HG03442 (cell line): ENCODE data around the gene ARTN.

Experiments used
- ATAC-seq: cut with Tn5 transposase; IDR thresholded peaks from one replicate; pipeline ENCODE4 v1.9.1; 2021; ENCODE audit warnings: mild to moderate bottlenecking, moderate library complexity; ENCODE audit not compliant: unreplicated experiment

Gene ARTN, protein sequence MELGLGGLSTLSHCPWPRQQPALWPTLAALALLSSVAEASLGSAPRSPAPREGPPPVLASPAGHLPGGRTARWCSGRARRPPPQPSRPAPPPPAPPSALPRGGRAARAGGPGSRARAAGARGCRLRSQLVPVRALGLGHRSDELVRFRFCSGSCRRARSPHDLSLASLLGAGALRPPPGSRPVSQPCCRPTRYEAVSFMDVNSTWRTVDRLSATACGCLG

DNA sequence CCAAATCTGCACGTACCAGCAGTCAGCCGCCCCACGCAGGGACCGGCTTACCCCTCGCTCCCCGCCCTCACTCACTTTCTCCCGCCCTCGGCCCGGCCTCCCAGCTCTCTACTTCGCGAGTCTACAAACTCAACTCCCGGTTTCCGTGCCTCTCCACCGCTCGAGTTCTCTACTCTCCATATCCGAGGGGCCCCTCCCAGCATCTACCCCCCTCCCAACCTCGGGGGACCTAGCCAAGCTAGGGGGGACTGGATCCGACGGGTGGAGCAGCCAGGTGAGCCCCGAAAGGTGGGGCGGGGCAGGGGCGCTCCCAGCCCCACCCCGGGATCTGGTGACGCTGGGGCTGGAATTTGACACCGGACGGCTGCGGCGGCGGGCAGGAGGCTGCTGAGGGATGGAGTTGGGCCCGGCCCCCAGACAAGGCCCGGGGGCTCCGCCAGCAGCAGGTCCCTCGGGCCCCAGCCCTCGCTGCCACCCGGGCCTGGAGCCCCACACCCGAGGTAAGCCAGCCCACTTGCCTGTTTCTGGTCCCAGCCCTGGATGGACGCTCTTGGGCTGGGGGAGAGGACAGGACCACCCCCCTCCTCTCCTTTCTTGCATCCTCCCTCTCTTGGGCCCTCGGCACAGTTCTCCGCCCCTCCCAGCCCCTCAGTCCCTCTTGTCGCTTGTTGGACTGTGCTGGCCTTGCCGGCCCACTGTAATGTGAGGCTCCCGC is at the start of gene ARTN:
Gene ARTN, plus strand, starts transcription at position 416 of the 715 bp plus-strand sequence. CDS start 1,856 bp downstream, outside the sequence.
- ATAC-seq, result no peak

DNA sequence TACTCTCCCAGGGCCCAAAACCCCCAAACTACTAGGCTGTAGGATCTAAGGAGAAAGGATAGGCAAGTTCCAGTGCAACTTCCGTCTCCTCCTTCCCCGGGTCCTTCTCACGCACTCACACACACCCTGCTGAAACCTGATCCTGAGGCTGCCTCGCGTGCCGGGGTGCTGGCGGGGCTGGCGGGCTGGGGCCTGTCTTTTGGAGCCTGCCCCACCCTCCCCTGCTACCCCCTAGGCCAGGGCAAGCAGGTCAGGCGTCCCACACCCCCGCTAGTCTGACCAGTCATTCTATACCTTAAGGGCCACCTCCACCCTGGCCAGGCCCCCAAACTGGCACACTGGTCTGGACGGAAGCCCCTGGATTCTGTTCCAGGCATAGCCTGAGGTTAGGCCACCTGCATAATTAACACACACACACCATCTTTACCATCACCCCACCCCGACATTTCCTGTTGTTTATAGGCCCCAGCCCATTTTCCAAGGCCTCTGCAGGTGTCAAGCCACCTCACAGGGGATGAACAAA is 48.3 kb upstream of the ARTN start:
- ATAC-seq, result no peak

DNA sequence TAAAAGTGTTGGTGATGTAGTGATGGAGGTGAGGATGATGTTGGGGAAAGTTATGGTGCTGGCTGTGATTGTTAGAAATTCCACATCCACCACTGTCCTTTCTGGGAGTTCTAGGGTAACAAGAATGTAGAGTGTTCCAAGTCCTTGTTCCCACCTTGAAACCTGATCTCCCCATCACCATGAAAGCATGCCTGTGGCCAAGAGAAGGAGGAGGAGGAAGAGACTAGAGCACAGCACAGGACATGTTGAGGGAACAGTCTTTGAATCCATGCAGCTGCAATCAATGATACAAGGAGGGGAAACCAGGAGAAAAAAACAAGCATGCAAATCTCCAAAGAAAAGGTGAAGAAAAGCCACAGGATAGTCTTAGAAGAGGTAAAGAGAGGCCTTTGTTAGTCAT is 45.9 kb upstream of the ARTN start:
- no peak for ATAC-seq

DNA sequence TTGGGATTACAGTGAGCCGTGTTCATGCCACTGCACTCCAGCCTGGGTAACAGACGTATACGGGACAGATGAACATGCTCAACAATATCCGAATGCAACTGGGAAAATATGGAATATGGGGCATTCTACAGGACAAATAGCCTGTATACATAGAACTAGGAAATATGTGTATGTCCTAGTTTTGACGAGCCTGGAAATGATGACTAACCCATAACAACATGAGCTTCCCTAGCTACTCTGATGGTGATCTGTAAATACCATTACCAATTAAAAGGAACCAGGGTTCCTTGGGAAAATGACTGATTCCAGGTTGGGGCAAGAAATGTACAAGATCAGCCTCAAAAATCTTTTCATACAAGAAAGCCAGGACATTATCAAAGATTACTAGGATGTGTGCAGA is 42.8 kb upstream of the ARTN start:
- no peak for ATAC-seq

DNA sequence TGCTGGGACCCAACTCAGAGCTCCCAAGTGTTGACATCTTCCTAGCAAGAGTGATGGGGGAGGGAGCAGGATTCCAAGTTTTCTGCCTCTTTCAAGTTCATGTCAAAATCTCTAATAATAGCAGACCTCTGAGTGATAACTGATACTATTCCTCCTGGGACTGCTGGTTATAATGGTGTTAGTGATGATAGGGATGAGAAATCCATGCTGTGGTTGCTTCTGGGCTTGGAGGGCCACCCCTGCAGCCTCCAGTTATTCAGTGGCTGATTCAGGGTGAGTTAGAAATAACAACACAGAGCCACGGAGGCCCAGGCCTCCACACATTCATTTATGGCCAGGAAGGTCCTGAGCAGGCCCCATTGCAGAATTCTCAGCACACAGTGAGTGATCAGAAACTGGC is 40.6 kb upstream of the ARTN start:
- ATAC-seq, result no peak

DNA sequence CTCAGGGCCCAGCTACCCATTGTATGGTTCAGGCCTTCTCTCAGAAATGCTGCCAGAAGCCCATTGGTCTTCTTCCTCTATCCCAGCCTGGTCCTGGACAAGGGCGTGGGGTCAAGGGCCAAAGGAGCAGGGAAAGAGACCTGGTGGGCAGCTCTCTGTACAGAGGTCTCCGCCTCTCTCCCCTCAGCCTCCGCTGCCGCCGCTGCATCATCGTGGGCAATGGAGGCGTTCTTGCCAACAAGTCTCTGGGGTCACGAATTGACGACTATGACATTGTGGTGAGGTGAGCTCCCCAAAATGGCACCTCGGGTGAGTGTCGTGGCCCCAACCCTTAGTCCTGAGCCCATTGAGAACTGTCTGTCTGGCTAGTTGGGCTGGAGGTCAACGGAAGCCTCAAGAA is 34.6 kb upstream of the ARTN start:
- ATAC-seq, result no peak

DNA sequence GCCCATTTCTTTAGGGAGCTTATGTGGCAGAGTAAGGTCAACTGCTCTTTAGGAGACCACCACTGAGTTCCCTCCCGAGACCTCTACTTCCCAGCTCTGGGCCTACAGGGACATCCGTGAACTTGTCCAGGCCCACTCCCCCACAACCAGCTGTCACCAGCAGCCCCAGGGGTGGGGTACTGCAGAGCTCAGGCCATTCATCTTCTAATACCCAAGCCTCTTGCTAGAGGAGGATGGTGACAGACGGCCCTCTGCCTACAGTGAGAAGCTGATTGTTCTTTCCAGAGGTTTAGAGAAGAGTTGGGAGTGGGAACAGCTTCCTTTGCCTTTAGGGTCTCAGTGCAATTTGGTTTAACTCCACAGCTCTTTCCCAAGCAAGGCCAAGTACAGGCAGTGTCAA is 33.2 kb upstream of the ARTN start:
- ATAC-seq, result no peak

DNA sequence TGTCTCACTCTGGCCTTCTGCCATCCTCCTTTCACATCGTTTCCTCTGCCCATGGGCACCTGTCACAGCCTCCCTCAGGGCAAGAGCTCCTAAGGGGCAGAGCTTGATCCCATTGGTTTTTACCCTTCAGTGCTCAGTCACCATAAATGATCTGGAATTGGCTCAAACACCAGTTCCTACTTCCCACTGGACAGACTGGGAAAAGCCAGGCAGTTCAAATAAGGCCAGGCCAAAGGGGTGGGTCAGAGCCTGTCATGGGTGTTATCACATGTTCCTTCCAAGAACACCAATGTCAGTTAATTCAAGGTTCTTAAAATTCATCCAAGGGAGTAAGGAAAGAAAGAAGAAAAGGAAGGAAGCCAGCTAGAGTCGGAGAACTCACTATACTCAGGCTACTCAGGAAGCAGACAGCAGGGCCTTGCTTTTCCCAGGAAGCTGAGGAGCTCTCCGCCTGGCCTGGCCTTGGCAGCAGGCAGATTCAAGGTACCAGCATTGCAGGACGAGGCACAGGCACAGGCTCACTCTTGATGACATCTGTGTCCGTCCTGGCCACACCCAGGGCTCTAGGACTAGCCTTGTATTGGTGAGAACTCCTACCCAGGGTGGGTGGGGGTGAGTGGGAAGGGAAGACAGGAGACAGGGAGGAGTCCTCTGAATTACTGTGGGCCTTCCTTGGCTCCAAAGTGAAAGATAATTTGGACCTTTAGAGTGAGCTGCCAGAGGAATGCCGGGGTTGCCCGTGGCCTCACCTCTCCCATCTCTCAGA is 32.2 kb upstream of the ARTN start:
- no peak for ATAC-seq

DNA sequence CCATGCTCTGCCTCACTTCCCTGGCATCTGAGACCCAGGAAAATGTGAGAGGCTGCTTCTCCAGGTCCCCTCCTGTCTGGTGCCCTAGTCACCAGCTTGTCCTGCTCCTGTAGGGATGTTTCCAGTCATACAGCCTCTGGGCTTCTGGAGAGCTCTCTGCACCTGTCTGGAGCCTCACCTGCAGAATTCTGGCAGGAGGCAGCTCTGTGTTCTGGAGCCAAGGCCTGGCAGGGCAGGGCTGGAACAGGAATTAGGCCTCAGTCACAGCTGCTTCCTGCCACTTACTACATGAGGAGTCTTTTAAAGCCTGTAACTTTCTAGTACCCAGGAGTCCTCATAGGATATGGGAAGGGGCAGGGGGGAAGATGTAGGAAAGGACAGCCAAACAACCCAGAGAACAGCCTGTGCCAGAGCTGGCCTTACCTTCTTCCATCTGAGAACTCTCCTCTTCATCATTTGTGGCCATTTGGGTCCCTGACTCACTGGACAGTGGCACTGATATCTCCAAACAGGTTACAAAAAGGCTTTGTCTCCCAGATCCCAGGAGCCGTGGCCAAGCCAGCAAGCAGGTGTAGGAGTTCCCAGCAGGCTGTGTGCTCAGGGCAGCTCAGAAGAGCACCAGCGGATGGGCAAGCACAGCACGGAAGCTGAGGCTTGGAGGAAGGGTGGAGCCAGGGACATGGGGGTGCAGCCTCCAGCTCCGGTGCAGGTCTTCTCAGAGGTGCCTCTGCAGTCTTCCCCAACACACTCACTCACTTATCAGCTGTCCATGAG is 31.4 kb upstream of the ARTN start:
- ATAC-seq, result no peak

DNA sequence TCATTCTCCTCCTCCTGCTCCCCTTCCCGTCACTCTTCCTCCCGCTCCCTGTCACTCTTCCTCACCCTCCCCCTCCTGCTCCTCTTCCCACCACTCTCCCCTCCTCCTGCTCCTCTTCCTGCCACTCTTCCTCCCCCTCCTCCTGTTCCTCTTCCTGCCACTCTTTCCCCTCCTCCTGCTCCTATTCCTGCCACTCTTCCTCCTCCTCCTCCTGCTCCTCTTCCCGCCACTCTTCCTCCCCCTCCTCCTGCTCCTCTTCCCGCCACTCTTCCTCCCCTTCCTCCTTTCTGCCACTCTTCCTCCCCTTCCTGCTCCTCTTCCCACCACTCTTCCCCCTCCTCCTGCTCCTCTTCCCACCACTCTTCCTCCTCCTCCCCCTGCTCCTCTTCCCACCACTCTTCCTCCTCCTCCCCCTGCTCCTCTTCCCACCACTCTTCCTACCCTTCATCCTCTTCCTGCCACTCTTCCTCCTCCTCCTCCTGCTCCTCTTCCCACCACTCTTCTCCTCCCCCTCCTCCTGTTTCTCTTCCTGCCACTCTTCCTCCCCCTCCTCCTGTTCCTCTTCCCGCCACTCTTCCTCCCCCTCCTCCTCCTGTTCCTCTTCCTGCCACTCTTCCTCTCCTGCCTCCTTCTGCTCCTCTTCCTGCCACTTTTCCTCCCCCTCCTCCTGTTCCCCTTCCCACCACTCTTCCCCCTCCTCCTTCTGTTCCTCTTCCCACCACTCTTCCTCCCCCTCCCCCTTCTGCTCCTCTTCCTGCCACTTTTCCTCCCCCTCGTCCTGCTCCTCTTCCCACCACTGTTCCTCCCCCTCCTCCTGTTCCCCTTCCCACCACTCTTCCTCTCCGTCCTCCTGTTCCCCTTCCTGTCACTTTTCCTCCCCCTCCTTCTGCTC is 28.7 kb upstream of the ARTN start:
- ATAC-seq, result no peak

DNA sequence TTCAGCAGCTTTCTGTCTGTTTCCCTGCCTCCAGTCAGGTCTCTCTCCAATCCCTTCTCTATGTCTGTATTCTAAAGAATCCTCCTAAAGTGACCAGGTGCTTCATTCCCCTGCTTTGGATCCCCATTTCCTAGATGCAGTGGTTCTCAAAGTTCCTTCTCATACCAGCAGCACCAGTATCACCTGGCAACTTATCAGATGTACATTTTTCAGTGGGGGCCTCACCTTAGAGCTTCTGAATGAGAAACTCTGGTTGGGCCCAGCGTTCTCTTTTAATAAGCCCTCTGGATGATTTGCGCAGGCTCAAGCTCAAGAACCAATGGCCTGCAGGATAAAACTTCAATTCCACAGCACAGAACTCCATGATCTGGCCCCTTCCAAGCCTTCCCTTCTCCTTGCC is 25.4 kb upstream of the ARTN start:
- ATAC-seq, result no peak

DNA sequence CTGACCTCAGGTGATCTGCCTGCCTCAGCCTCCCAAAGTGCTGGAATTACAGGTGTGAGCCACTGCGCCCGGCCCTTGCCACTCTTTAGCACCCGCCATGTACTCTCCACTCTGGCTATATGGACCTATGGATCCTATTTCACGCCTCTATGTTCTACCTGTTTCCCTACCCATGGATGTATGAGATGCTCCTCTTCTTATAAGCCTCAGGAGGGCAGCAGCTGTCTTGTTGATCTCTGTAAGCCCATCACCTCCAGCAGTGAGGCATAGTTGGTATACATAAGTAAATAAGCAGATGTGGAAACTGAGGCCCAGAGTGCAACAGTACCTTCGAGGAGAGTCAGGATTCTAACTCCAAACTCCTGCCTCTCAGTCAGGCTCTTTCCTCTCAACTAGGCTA is 24.7 kb upstream of the ARTN start:
- ATAC-seq, result no peak

DNA sequence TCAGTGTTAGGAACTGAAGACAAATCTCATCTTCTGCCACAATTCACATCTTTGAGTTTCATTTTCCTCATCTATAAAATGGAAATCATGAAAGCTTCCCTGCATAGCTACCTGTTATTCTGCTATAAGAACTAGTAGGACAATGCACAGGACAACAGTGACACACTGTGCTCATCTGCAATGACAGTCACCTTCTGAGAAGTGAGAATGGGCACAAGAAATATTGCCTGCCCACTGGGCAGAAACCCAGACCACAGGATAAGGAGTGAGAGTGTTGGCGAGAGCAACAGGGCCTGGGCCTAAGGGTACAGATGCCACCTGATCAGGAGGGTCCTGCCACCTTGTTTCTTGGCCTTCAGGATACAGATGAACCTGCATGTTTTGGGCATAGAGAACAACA is 23.3 kb upstream of the ARTN start:
- ATAC-seq, result no peak

DNA sequence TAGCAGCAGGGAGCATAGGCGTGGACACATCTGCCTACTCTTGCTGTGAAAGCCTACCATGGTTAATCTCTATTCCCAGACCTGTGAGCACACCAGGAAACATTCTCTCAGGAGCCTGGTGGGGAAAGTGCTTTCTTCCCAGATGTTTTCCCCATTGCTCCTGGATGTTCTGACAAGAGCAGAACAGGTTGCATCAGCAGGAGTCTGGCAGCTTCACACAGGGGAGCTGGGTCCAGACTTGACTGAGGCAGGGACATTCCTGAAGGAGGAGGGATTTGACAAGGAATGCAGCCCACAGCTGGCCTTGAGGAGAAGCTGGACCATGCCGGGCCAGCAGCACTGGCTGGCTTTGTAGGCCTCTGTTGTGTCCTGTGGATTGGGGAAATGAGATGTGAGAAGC is 21.0 kb upstream of the ARTN start:
- ATAC-seq, result no peak

DNA sequence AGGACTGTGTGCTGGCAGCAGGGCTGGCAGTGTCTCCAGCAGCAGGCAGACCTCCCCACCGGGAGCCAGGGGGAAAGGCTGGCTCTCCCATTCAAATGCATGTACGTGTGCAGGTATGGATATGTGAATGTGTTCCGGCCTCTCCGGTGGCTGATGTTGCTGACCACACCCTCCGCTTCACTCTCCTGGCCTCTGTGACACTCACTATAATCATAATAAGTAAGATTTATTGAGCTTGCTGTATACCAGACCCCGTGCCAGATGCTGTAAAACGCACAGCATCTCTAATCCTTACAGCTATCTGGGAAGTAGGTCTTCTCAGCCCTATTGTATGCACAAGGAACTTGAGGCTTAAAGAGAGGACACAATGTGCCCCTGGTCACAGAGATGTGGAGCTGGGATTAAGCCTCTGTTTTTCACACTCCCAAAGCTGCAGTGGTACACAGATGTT is 20.5 kb upstream of the ARTN start:
- ATAC-seq, result no peak

DNA sequence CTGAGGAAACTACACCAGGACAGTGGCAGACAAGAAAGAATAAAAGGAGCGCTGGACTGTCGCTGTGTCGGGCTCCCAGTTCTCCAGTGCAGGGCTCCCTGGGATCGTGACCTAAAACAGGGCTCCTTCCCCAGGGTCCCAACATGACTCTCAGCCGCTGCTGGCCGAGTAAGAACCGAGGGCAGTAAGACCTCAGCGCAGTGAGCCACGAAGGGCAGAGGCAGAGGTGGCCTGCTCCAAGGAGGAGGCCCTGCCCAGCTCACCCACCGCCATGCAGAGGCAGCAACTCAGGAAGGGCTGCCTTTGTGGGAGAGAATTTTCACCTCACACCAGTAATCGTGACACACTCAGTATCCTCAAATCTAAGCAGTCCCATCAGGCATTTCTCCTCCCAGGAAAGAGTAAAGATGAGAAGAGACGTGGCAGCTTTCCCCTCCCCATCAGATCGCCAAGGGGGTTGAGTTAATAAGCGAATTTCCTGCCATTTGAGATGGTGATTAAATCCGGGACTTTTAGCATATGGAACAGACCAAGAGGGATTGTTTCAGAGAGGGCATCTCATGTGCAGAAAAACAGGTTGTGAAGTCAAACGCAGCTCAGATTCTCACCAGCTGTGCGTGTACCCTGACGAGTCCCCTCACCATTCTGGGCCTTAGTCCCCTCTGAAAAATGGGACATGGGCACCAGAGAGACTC is 19.8 kb upstream of the ARTN start:
- no peak for ATAC-seq

DNA sequence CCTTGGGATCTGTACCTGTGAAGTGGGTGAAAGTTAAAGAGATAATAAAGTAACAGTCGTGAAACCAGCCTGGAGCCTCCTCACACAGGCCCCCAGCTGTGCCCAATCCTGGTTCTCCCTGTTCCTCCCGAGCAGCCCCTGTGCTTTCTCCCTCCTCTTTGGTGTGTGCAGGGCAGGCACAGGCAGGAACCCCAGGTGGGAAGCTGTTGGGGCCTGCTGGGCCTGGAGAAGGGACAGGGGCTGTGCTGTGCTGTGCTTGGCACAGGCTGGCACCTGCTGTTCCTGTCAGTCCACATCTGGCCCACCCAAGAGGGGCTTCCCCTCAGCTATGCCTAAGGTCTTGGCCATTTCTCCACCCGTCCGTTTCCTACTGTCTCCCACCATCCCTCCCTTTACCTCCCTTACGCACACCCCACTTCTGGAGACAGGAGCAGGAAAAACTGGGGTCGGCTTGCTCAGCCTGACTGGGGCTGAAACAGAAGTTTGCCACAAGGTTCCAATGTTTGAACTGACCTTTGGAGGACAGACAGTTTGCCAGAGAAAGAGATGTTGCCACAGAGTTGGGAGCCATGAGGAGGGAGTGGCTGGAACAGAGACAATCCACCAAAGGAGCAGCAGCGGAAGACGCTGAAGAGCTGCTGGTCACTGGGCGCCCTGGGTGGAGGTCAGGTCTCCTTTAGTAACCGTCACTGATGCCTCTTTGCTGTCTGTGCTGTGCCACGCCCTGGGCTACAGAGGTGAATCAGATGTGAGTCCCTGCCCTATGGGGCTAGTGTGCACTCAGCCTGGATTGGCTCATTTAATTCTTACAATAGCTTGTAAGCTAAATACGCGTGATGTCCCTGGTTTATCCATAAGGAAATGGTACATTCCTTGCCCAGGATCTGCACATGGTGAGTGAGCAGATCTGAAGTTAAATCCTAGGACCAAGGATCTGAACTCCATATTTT is 18.8 kb upstream of the ARTN start:
- no peak for ATAC-seq

DNA sequence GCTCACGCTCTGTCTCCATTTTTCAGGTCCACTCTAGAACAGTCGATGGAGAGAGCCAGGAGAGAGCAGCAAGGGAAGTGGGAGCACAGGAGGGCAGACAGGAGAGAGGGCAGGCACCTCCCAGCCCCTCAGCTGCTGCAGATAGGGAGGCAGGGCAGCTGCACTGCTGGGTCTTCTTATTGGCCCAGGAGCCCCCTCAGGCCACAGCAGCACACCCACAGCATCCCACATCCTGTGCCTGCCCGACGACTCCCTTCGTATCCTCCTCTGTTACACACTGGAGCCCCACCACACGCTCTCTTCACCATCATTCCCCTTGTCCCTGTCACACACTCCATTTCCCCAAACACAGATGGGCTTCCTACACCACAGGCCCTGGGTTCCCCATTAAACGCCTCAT is 13.7 kb upstream of the ARTN start:
- no peak for ATAC-seq
